ENCODE results near the gene TGFB1. TPM values are rescaled to one million over a fixed set of nuclear protein-coding genes. Genes with fewer than 3 reads are reported as not detected.
A peak's percentile ranks its signal among the peaks of the same experiment; 100 is the strongest.

TGFB1 gene
- total RNA-seq, 1 experiment from 2014 or later = 30.1 TPM

- Histone ChIP-seq H2BK120ac (ENCODE audit: low read depth, low read length, poor library complexity, severe bottlenecking) (no peak overlapping the region), H2BK15ac (ENCODE audit: low read depth, low read length) (no peak overlapping the region), H2BK12ac (ENCODE audit: insufficient read length, low read depth, low read length) (no peak overlapping the region), H4K91ac (ENCODE audit: insufficient read length, low read depth, low read length) (no peak overlapping the region), H3K56ac (ENCODE audit: insufficient read length, low read depth, low read length) (no peak overlapping the region), H3K4ac (ENCODE audit: low read depth, low read length) (no peak overlapping the region), H3K79me1 (ENCODE audit: insufficient read depth, low read depth, low read length, poor library complexity, severe bottlenecking) (no peaks in the 10 kb centered on the region), H3K9me3 (ENCODE audit: control insufficient read depth, low read depth, low read length) (no peaks in the 10 kb centered on the region), H4K20me1 (ENCODE audit: control insufficient read depth, insufficient read depth, insufficient read length) (peaks cover 3% of the 10 kb centered on the region), H2BK5ac (ENCODE audit: insufficient read length, low read length) (no peak overlapping the region), H3K27me3 (ENCODE audit: insufficient read depth, low read length) (no peaks in the 10 kb centered on the region), H3K14ac (ENCODE audit: insufficient read depth, low read length) (no peak overlapping the region), H2AFZ (ENCODE audit: low read length) (no peak overlapping the region), H2AK5ac (ENCODE audit: insufficient read length, low read length) (no peak overlapping the region), H3K4me1 (ENCODE audit: insufficient read depth, low read length) (peaks cover 12% of the 10 kb centered on the region; the same call in 1 of the 2 replicates), H3K23me2 (ENCODE audit: insufficient read length, low read depth, low read length, poor library complexity, severe bottlenecking) (peaks cover 14% of the 10 kb centered on the region), H3K18ac (ENCODE audit: insufficient read length, low read depth, low read length) (no peak overlapping the region), H3K23ac (ENCODE audit: insufficient read length, low read depth, low read length) (no peak overlapping the region), H3K4me2 (ENCODE audit: insufficient read depth, insufficient read length, low read length) (no peak overlapping the region), H3K9ac (ENCODE audit: extremely low read depth, insufficient read length, low read length) (no peak overlapping the region), H3K27ac (ENCODE audit: insufficient read length, low read depth, low read length) (no peak overlapping the region), H4K8ac (replicated peaks; ENCODE audit: insufficient read length, low read depth, low read length) (no peak overlapping the region), H3T11ph (ENCODE audit: low read length) (no peak overlapping the region), H2BK20ac (ENCODE audit: low read depth, low read length, poor library complexity, severe bottlenecking) (no peak overlapping the region), H3K79me2 (ENCODE audit: insufficient read depth, low read length) (no peaks in the 10 kb centered on the region), H4K5ac (ENCODE audit: insufficient read length, low read depth, low read length) (no peak overlapping the region)
- no CpG with 5 or more reads among the region's 22 CpGs for WGBS (ENCODE audit: extremely low coverage, insufficient read length, low lambda C conversion rate)
- no peak for TF ChIP-seq CTCF (conservative IDR thresholded peaks at IDR 0.05)
- H3K4me1 Mint-ChIP-seq = peaks cover 35 to 53% of the 10 kb centered on the region in 2 experiments
- no peak for DNase-seq
- peaks cover 1% of the 10 kb centered on the region; the same call in 1 of the 2 replicates for H3K27me3 Mint-ChIP-seq (ENCODE audit: low read depth)
- peak overlapping the region; percentile 1 to 60 (median 58); a peak in 4 of 7 replicates for H3K27ac Mint-ChIP-seq
- H3K9me3 Mint-ChIP-seq = no peaks in the 10 kb centered on the region
- H3K4me3 Mint-ChIP-seq = peak overlapping the region; percentile 15 to 19; a peak in 2 of 5 replicates
- H3K36me3 Mint-ChIP-seq (ENCODE audit: insufficient read depth in 1 of 3, low read depth in 3 of 3) = peaks cover 0 to 35% (median under 1%) of the 10 kb centered on the region in 3 experiments; a peak in 4 of 7 replicates
Measured at GRCh38 chr19:41328157-41328841, 25.4 kb downstream of the TGFB1 start.

Data from H9 (cell line).